H9 (cell line): ENCODE results near the gene TKTL1. TPM values are rescaled to one million over a fixed set of nuclear protein-coding genes. Genes with fewer than 3 reads are reported as not detected.

Source experiments
- DNase-seq: peaks from one replicate; pipeline ENCODE4 v3.0.0-alpha.2; 2017
- H2AFZ ChIP-seq: one replicate; pipeline ENCODE4 v1.6.1; 2013; ENCODE audit warnings: mild to moderate bottlenecking, low read length, control low read depth, moderate library complexity
- H2AK5ac ChIP-seq: 2 replicates; pipeline ENCODE4 v1.6.1; 2013; ENCODE audit warnings: low read length, control low read depth, mixed read lengths; ENCODE audit not compliant: insufficient read length
- H2BK120ac ChIP-seq: one replicate; pipeline ENCODE4 v1.6.1; 2013; ENCODE audit warnings: low read depth, mild to moderate bottlenecking, low read length, control low read depth, inconsistent platforms; ENCODE audit not compliant: poor library complexity, severe bottlenecking
- H2BK12ac ChIP-seq: 2 replicates; pipeline ENCODE4 v1.6.1; 2013; ENCODE audit warnings: low read length, control low read depth, mixed read lengths, low read depth; ENCODE audit not compliant: insufficient read length
- H2BK15ac ChIP-seq: 2 replicates; pipeline ENCODE4 v1.6.1; 2013; ENCODE audit warnings: low read depth, low read length, control low read depth
- H2BK20ac ChIP-seq: one replicate; pipeline ENCODE4 v1.6.1; 2013; ENCODE audit warnings: low read depth, mild to moderate bottlenecking, low read length, control low read depth, inconsistent platforms; ENCODE audit not compliant: poor library complexity, severe bottlenecking
- H2BK5ac ChIP-seq: 2 replicates; pipeline ENCODE4 v1.6.1; 2013; ENCODE audit warnings: low read length, control low read depth, mixed read lengths; ENCODE audit not compliant: insufficient read length
- H3K14ac ChIP-seq: 2 replicates; pipeline ENCODE4 v1.6.1; 2013; ENCODE audit warnings: low read length, control low read depth; ENCODE audit not compliant: insufficient read depth
- H3K18ac ChIP-seq: 2 replicates; pipeline ENCODE4 v1.6.1; 2013; ENCODE audit warnings: low read depth, mild to moderate bottlenecking, mixed read lengths, low read length, control low read depth; ENCODE audit not compliant: insufficient read length
- H3K23ac ChIP-seq: 2 replicates; pipeline ENCODE4 v1.6.1; 2013; ENCODE audit warnings: low read length, control low read depth, mixed read lengths, low read depth; ENCODE audit not compliant: insufficient read length
- H3K23me2 ChIP-seq: 2 replicates; pipeline ENCODE4 v1.6.1; 2013; ENCODE audit warnings: low read depth, mild to moderate bottlenecking, mixed read lengths, low read length, control low read depth; ENCODE audit not compliant: insufficient read length, poor library complexity, severe bottlenecking
- H3K27ac ChIP-seq: 2 replicates; pipeline ENCODE4 v1.5.1; 2013; ENCODE audit warnings: low read length, control low read depth, mixed read lengths, low read depth; ENCODE audit not compliant: insufficient read length
- H3K27me3 ChIP-seq: 2 replicates; pipeline ENCODE4 v1.6.1; 2013; ENCODE audit warnings: low read length, control low read depth, inconsistent platforms; ENCODE audit not compliant: insufficient read depth
- H3K4ac ChIP-seq: 2 replicates; pipeline ENCODE4 v1.6.1; 2013; ENCODE audit warnings: low read depth, mild to moderate bottlenecking, control low read depth, inconsistent platforms, low read length, moderate library complexity
- H3K4me1 ChIP-seq: 2 replicates; pipeline ENCODE4 v1.6.1; 2013; ENCODE audit warnings: low read length, control low read depth, inconsistent platforms; ENCODE audit not compliant: insufficient read depth
- H3K4me2 ChIP-seq: 2 replicates; pipeline ENCODE4 v1.6.1; 2013; ENCODE audit warnings: low read length, control low read depth, mixed read lengths; ENCODE audit not compliant: insufficient read length, insufficient read depth
- H3K56ac ChIP-seq: 2 replicates; pipeline ENCODE4 v1.6.1; 2013; ENCODE audit warnings: low read depth, mild to moderate bottlenecking, mixed read lengths, low read length, control low read depth; ENCODE audit not compliant: insufficient read length
- H3K79me1 ChIP-seq: 2 replicates; pipeline ENCODE4 v1.6.1; 2013; ENCODE audit warnings: low read depth, mild to moderate bottlenecking, moderate library complexity, low read length, control low read depth, inconsistent platforms; ENCODE audit not compliant: insufficient read depth, poor library complexity, severe bottlenecking
- H3K79me2 ChIP-seq: 2 replicates; pipeline ENCODE4 v1.6.1; 2013; ENCODE audit warnings: low read length, control low read depth, inconsistent platforms; ENCODE audit not compliant: insufficient read depth
- H3K9ac ChIP-seq: 2 replicates; pipeline ENCODE4 v1.6.1; 2013; ENCODE audit warnings: low read length, control low read depth, mixed read lengths; ENCODE audit not compliant: insufficient read length; ENCODE audit errors: extremely low read depth
- H3K9me3 ChIP-seq: one replicate; pipeline ENCODE4 v1.6.1; 2013; ENCODE audit warnings: low read depth, low read length, inconsistent platforms; ENCODE audit not compliant: control insufficient read depth
- H3T11ph ChIP-seq: one replicate; pipeline ENCODE4 v1.6.1; 2013; ENCODE audit warnings: mild to moderate bottlenecking, low read length, control low read depth, inconsistent platforms
- H4K20me1 ChIP-seq: one replicate; pipeline ENCODE4 v1.6.1; 2013; ENCODE audit not compliant: control insufficient read depth, insufficient read length, insufficient read depth
- H4K5ac ChIP-seq: 2 replicates; pipeline ENCODE4 v1.6.1; 2013; ENCODE audit warnings: low read depth, mild to moderate bottlenecking, mixed read lengths, low read length, control low read depth; ENCODE audit not compliant: insufficient read length
- H4K8ac ChIP-seq: replicated peaks from 2 replicates; pipeline ENCODE4 v1.6.1; 2013; ENCODE audit warnings: low read length, control low read depth, mixed read lengths, low read depth; ENCODE audit not compliant: insufficient read length
- H4K91ac ChIP-seq: 2 replicates; pipeline ENCODE4 v1.6.1; 2013; ENCODE audit warnings: low read depth, mild to moderate bottlenecking, moderate library complexity, mixed read lengths, low read length, control low read depth; ENCODE audit not compliant: insufficient read length
- H3K27ac Mint-ChIP-seq, 3 experiments: 2 replicates in 2 of 3; 3 replicates in 1 of 3; pipeline ENCODE4 v1.8.0; 2020 to 2021; ENCODE audit warnings: mixed read lengths in 3 of 3, mild to moderate bottlenecking in 1 of 3, moderate library complexity in 1 of 3
- H3K27me3 Mint-ChIP-seq: 2 replicates; pipeline ENCODE4 v1.8.0; 2021; ENCODE audit warnings: low read depth, mild to moderate bottlenecking, moderate library complexity, mixed read lengths
- H3K36me3 Mint-ChIP-seq, 3 experiments: 2 replicates in 2 of 3; 3 replicates in 1 of 3; pipeline ENCODE4 v1.8.0; 2020 to 2021; ENCODE audit warnings: low read depth in 3 of 3, mixed read lengths in 3 of 3; ENCODE audit not compliant: insufficient read depth in 1 of 3
- H3K4me1 Mint-ChIP-seq, 2 experiments: 2 replicates each; pipeline ENCODE4 v1.8.0; 2020; ENCODE audit warnings: mixed read lengths in 2 of 2
- H3K4me3 Mint-ChIP-seq, 2 experiments: 2 replicates in 1 of 2; 3 replicates in 1 of 2; pipeline ENCODE4 v1.8.0; 2020 to 2021; ENCODE audit warnings: mild to moderate bottlenecking in 2 of 2, mixed read lengths in 2 of 2, moderate library complexity in 1 of 2
- H3K9me3 Mint-ChIP-seq, 2 experiments: 2 replicates in 1 of 2; 3 replicates in 1 of 2; pipeline ENCODE4 v1.8.0; 2020; ENCODE audit warnings: mild to moderate bottlenecking in 2 of 2, mixed read lengths in 2 of 2, moderate library complexity in 1 of 2
- WGBS: extraction: QIAGEN DNeasy Blood & Tissue Kit; methylation state at CpG from one replicate; pipeline ENCODE4 v1.1.7; 2013; ENCODE audit warnings: missing lambda C conversion rate, low lambda C conversion rate, mixed read lengths; ENCODE audit not compliant: insufficient read length; ENCODE audit errors: extremely low coverage; 5-methylcytosine and 5-hydroxymethylcytosine counted together
- total RNA-seq: library from RNA; stranded (reverse); gene quantifications from 2 replicates; pipeline ENCODE4 v1.2.1, GENCODE V29; 2021
- TF ChIP-seq, protein P1 (sequence below): fragments of 200-600 bp; sonication (generic); conservative IDR thresholded peaks from 3 replicates; pipeline ENCODE4 v1.8.0; 2021; ENCODE audit warnings: antibody characterized with exemption, mild to moderate bottlenecking

TKTL1 gene
- total RNA-seq, 1 experiment from 2014 or later, result not detected

DNA sequence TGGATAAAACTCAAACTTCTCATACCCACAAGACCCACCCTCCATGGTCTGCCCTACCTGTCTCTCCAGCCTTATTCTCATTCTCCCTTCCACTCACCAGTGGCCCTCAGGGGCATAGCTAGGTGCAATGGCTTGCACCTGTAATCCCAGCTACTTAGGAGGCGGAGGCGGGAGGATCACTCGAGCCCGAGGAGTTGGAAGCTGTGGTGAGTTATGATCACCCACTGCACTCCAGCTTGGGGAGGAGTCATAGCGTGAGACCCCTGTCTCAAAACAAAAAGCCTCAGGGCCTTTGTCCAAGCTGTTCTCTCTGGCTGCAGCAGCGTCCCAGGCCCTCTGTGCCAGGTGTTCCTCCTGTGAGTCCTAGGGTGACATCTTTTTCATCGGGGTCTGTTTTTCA is 16.5 kb downstream of the TKTL1 start:
- no peaks in the 10 kb centered on the region for H3K27me3 ChIP-seq
- H3K4ac ChIP-seq, result no peak overlapping the region
- H2BK5ac ChIP-seq, result no peak overlapping the region
- WGBS, result no CpG with 5 or more reads among the region's 7 CpGs
- H2AFZ ChIP-seq, result no peak overlapping the region
- Mint-ChIP-seq H3K36me3 (peaks cover 0 to 4% (median 0%) of the 10 kb centered on the region in 3 experiments; a peak in 4 of 7 replicates), H3K27me3 (peaks cover 20% of the 10 kb centered on the region), H3K9me3 (peaks cover 79 to 83% of the 10 kb centered on the region in 2 experiments), H3K4me1 (peaks cover 2 to 4% of the 10 kb centered on the region in 2 experiments; a peak in 3 of 4 replicates), H3K27ac (no peak overlapping the region), H3K4me3 (no peak overlapping the region)
- no peak overlapping the region for H3K9ac ChIP-seq
- no peaks in the 10 kb centered on the region for H3K23me2 ChIP-seq
- no peaks in the 10 kb centered on the region for H3K79me2 ChIP-seq
- no peak overlapping the region for H3K23ac ChIP-seq
- H4K20me1 ChIP-seq, result no peaks in the 10 kb centered on the region
- TF ChIP-seq, protein P1, sequence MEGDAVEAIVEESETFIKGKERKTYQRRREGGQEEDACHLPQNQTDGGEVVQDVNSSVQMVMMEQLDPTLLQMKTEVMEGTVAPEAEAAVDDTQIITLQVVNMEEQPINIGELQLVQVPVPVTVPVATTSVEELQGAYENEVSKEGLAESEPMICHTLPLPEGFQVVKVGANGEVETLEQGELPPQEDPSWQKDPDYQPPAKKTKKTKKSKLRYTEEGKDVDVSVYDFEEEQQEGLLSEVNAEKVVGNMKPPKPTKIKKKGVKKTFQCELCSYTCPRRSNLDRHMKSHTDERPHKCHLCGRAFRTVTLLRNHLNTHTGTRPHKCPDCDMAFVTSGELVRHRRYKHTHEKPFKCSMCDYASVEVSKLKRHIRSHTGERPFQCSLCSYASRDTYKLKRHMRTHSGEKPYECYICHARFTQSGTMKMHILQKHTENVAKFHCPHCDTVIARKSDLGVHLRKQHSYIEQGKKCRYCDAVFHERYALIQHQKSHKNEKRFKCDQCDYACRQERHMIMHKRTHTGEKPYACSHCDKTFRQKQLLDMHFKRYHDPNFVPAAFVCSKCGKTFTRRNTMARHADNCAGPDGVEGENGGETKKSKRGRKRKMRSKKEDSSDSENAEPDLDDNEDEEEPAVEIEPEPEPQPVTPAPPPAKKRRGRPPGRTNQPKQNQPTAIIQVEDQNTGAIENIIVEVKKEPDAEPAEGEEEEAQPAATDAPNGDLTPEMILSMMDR, result no peak
- no peak overlapping the region for H2BK20ac ChIP-seq
- H3K4me2 ChIP-seq, result no peak overlapping the region
- H3K4me1 ChIP-seq, result no peaks in the 10 kb centered on the region
- H3K79me1 ChIP-seq, result no peaks in the 10 kb centered on the region
- peaks cover 65% of the 10 kb centered on the region for H3K9me3 ChIP-seq
- H4K91ac ChIP-seq, result no peak overlapping the region
- H3K27ac ChIP-seq, result no peak overlapping the region
- DNase-seq, result no peak
- no peak overlapping the region for H4K8ac ChIP-seq
- no peak overlapping the region for H2BK120ac ChIP-seq
- H3K56ac ChIP-seq, result no peak overlapping the region
- no peak overlapping the region for H2BK15ac ChIP-seq
- H2BK12ac ChIP-seq, result no peak overlapping the region
- H4K5ac ChIP-seq, result no peak overlapping the region
- no peak overlapping the region for H3K18ac ChIP-seq
- no peak overlapping the region for H3K14ac ChIP-seq
- no peak overlapping the region for H2AK5ac ChIP-seq
- no peak overlapping the region for H3T11ph ChIP-seq
